ENCODE measurements around the gene SUCLA2. TPM values are rescaled to one million over a fixed set of nuclear protein-coding genes. Genes with fewer than 3 reads are reported as not detected.

Gene SUCLA2
- total and polyA plus RNA-seq, 2 donors (not counting 3 experiments of a cell fraction or from before 2014, with no cell fraction given) = 13.6 to 37.0 TPM

DNA sequence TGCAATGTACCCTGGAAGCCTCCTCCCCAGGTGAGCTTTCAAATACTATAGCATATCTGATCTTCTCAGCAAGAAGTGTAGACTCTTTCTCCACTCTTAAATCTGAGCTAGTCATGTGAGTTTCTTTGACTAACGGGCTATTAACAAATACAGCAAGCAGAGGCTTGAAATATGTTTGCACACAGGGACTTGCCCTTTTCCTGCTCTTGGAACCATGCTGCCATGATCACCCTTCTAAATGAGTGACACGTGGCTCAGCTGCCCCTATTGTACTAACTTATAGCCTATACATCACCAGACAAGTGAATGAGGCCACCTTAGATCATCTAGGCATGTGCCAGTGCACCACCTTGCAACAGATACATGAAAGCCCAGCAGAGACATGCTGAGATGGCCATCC, 13.3 kb upstream of the SUCLA2 start:
- ChIA-PET POLR2A (no interaction called here), CTCF (interaction anchor here (1.8 kb wide), 1 partner anchor 23 kb away, joined by 4 read pairs; the partner anchor contains the start of gene NUDT15)
- H3K27me3 ChIP-seq (ENCODE audit: control insufficient read depth in 2 of 2, insufficient read depth in 2 of 2, low read length in 2 of 2) = no peaks in the 10 kb centered on the region
- no peak overlapping the region for H3K9ac ChIP-seq (replicated peaks; ENCODE audit: extremely low read depth, insufficient read depth, low read length)
- H3K4me3 ChIP-seq (replicated peaks in 1 of 3; ENCODE audit: insufficient read depth in 1 of 3, low read depth in 1 of 3, low read length in 3 of 3) = no peak overlapping the region
- no peaks in the 10 kb centered on the region for H3K9me3 ChIP-seq (replicated peaks; ENCODE audit: control insufficient read depth, insufficient read depth, low read length)
- H3K27ac ChIP-seq (ENCODE audit: insufficient read depth, low read depth, low read length) = no peak overlapping the region
- no peak for FAIRE-seq
- no peak overlapping the region for H3K4me2 ChIP-seq (ENCODE audit: insufficient read depth, low read length)
- H3K9me1 ChIP-seq (replicated peaks; ENCODE audit: control insufficient read depth, extremely low read depth, insufficient read depth, low read length) = no peaks in the 10 kb centered on the region
- H3K79me2 ChIP-seq (ENCODE audit: control insufficient read depth, insufficient read depth, low read length) = no peaks in the 10 kb centered on the region
- intact Hi-C loops (cut with micrococcal nuclease) (no loop called here), dilution Hi-C loops (cut with MboI; ENCODE audit: extremely low pct_ligation_motif_present, low sequenced_read_pairs) (no loop called here)
- TF ChIP-seq POLR2A (IDR thresholded peaks at IDR 0.05; ENCODE audit: low read depth, low read length) (no peak), FOS (IDR thresholded peaks at IDR 0.05; ENCODE audit: borderline replicate concordance, insufficient read depth, low read length) (no peak), GATA2 (IDR thresholded peaks at IDR 0.05; ENCODE audit: insufficient read depth, insufficient read length, low read depth, low read length) (no peak), POLR2AphosphoS5 (IDR thresholded peaks at IDR 0.05; ENCODE audit: insufficient read depth, low read depth, low read length) (no peak), MYC (IDR thresholded peaks at IDR 0.05; ENCODE audit: low read depth, low read length) (no peak), EZH2 (IDR thresholded peaks at IDR 0.05; ENCODE audit: borderline replicate concordance, low read depth, low read length, severe bottlenecking) (no peak), MAX (IDR thresholded peaks at IDR 0.05; ENCODE audit: insufficient read depth, insufficient read length) (no peak), JUN (IDR thresholded peaks at IDR 0.05; ENCODE audit: borderline replicate concordance, insufficient read depth, insufficient read length, low read depth) (no peak), CTCF (IDR thresholded peaks at IDR 0.05; ENCODE audit: extremely low read depth in 1 of 2, insufficient read depth in 1 of 2, low read depth in 1 of 2, low read length in 2 of 2) (no peak)
- H4K20me1 ChIP-seq (replicated peaks; ENCODE audit: control insufficient read depth, extremely low read depth, insufficient read depth, low read length) = no peaks in the 10 kb centered on the region
- no peaks in the 10 kb centered on the region for H3K36me3 ChIP-seq (ENCODE audit: control insufficient read depth in 2 of 2, extremely low read depth in 1 of 2, insufficient read depth in 2 of 2, low read length in 2 of 2)
- no TSS peak for BruUV-seq (replicated peaks)
- H3K4me1 ChIP-seq (ENCODE audit: control insufficient read depth, extremely low read depth, insufficient read depth, low read length) = no peaks in the 10 kb centered on the region
- no peak overlapping the region for H2AFZ ChIP-seq (ENCODE audit: low read depth, low read length)
- DNase-seq (ENCODE audit: low read depth, low spot score) = no peak

Data from endothelial cell of umbilical vein (primary cell).